H1 (cell line): ENCODE data around the gene SERINC4. TPM values are rescaled to one million over a fixed set of nuclear protein-coding genes. Genes with fewer than 3 reads are reported as not detected.

Experiments
- CTCF ChIA-PET: fragments of 300-600 bp; sonication (Branson Sonifier 250); formaldehyde crosslinking; loops from one replicate; lab custom pipeline; 2021; ENCODE audit not compliant: partially characterized antibody; lab: Charles Lee
- POLR2A ChIA-PET: fragments of 300-600 bp; sonication (Branson Sonifier 250); formaldehyde crosslinking; loops from one replicate; lab custom pipeline; 2021; ENCODE audit warnings: inconsistent platforms; ENCODE audit not compliant: partially characterized antibody; lab: Charles Lee
- DNase-seq, 2 experiments: peaks; one replicate each; pipeline versions ENCODE4 v3.0.0 to v3.0.0-alpha.2; 2010 to 2022; ENCODE audit warnings: low spot score in 2 of 2, low read depth in 1 of 2, mixed read lengths in 1 of 2
- FAIRE-seq: peaks from 2 replicates; lab custom pipeline; 2011; peaks lifted over from hg19 to GRCh38; lab: Jason Lieb, UNC
- H2AFZ ChIP-seq: 2 replicates; pipeline ENCODE4 v1.8.1; 2012; ENCODE audit warnings: low read length, inconsistent platforms
- H2AK5ac ChIP-seq: 2 replicates; pipeline ENCODE4 v1.6.1; 2013; ENCODE audit warnings: low read depth, low read length
- H2BK120ac ChIP-seq: replicated peaks from 2 replicates; pipeline ENCODE3; 2013; ENCODE audit warnings: low read depth, low read length, inconsistent platforms
- H2BK12ac ChIP-seq: 2 replicates; pipeline ENCODE4 v1.6.1; 2013; ENCODE audit warnings: low read depth, low read length
- H2BK15ac ChIP-seq: 2 replicates; pipeline ENCODE4 v1.6.1; 2013; ENCODE audit warnings: low read length
- H2BK20ac ChIP-seq: 2 replicates; pipeline ENCODE4 v1.6.1; 2013; ENCODE audit warnings: low read length
- H2BK5ac ChIP-seq: 2 replicates; pipeline ENCODE4 v1.6.1; 2013; ENCODE audit warnings: low read depth, low read length
- H3K14ac ChIP-seq: 2 replicates; pipeline ENCODE4 v1.6.1; 2013; ENCODE audit warnings: inconsistent platforms; ENCODE audit not compliant: insufficient read length
- H3K18ac ChIP-seq: 2 replicates; pipeline ENCODE4 v1.6.1; 2013; ENCODE audit warnings: low read length; ENCODE audit errors: extremely low read depth
- H3K23ac ChIP-seq: 2 replicates; pipeline ENCODE4 v1.6.1; 2013; ENCODE audit warnings: inconsistent platforms; ENCODE audit not compliant: insufficient read length
- H3K23me2 ChIP-seq: 2 replicates; pipeline ENCODE4 v1.6.1; 2013; ENCODE audit warnings: low read depth, low read length
- H3K27ac ChIP-seq: 2 replicates; pipeline ENCODE4 v1.6.1; 2011; ENCODE audit warnings: low read depth, low read length, inconsistent platforms
- H3K27me3 ChIP-seq, 4 experiments: replicated peaks in 1 of 4; 1 replicate in 1 of 4; 2 replicates in 3 of 4; pipeline versions ENCODE4 v1.6.1 to v1.8.1; 2011 to 2013; ENCODE audit warnings: low read length in 3 of 4, mild to moderate bottlenecking in 3 of 4, inconsistent platforms in 2 of 4, mixed read lengths in 2 of 4, moderate library complexity in 1 of 4; ENCODE audit not compliant: control insufficient read depth in 3 of 4, insufficient read depth in 3 of 4; ENCODE audit errors: extremely low read depth in 1 of 4
- H3K36me3 ChIP-seq, 4 experiments: 2 replicates each; pipeline versions ENCODE4 v1.6.1 to v1.8.1; 2011 to 2013; ENCODE audit warnings: mild to moderate bottlenecking in 4 of 4, low read length in 3 of 4, moderate library complexity in 2 of 4, control low read depth in 1 of 4, inconsistent platforms in 1 of 4; ENCODE audit not compliant: insufficient read depth in 4 of 4, control insufficient read depth in 2 of 4
- H3K4ac ChIP-seq: replicated peaks from 2 replicates; pipeline ENCODE3; 2013; ENCODE audit warnings: low read length, low read depth, mixed read lengths, inconsistent platforms; ENCODE audit not compliant: insufficient read length
- H3K4me1 ChIP-seq, 4 experiments: replicated peaks in 1 of 4; 1 replicate in 1 of 4; 2 replicates in 3 of 4; pipeline versions ENCODE4 v1.6.1 to v1.8.1; 2011 to 2013; ENCODE audit warnings: low read length in 3 of 4, inconsistent platforms in 2 of 4, mixed read lengths in 1 of 4; ENCODE audit not compliant: insufficient read depth in 4 of 4, control insufficient read depth in 3 of 4
- H3K4me2 ChIP-seq, 2 experiments: 2 replicates each; pipeline versions ENCODE4 v1.6.1 to v1.8.1; 2011 to 2013; ENCODE audit warnings: low read depth in 2 of 2, low read length in 2 of 2, control low read depth in 1 of 2, inconsistent platforms in 1 of 2, mild to moderate bottlenecking in 1 of 2; ENCODE audit not compliant: insufficient read depth in 1 of 2
- H3K4me3 ChIP-seq, 4 experiments: fragments of 200-600, 300-600 bp in 1 of 4; sonication (generic), shearing (Covaris generic), sonication (Bioruptor Twin) in 1 of 4; 2 replicates each; pipeline versions ENCODE4 v1.5.1 to v1.8.1; 2011 to 2016; ENCODE audit warnings: low read length in 4 of 4, low read depth in 3 of 4, control low read depth in 2 of 4, inconsistent platforms in 2 of 4, mild to moderate bottlenecking in 2 of 4, mixed read lengths in 1 of 4, moderate library complexity in 1 of 4; ENCODE audit not compliant: insufficient read depth in 2 of 4; ENCODE audit errors: extremely low read depth in 1 of 4
- H3K56ac ChIP-seq: replicated peaks from 2 replicates; pipeline ENCODE3; 2013; ENCODE audit warnings: low read depth, mild to moderate bottlenecking, mixed read lengths, low read length, inconsistent platforms; ENCODE audit not compliant: insufficient read length
- H3K79me1 ChIP-seq: 2 replicates; pipeline ENCODE4 v1.6.1; 2013; ENCODE audit warnings: low read depth, low read length, control low read depth
- H3K79me2 ChIP-seq, 2 experiments: 2 replicates each; pipeline versions ENCODE4 v1.6.1 to v1.8.1; 2012 to 2013; ENCODE audit warnings: low read length in 2 of 2, mild to moderate bottlenecking in 2 of 2, inconsistent platforms in 1 of 2; ENCODE audit not compliant: insufficient read depth in 2 of 2, control insufficient read depth in 1 of 2
- H3K9ac ChIP-seq, 4 experiments: replicated peaks in 1 of 4; 1 replicate in 1 of 4; 2 replicates in 3 of 4; pipeline versions ENCODE4 v1.6.1 to v1.8.1; 2011 to 2013; ENCODE audit warnings: low read depth in 3 of 4, low read length in 3 of 4, control low read depth in 2 of 4, mild to moderate bottlenecking in 2 of 4, moderate library complexity in 2 of 4, inconsistent platforms in 1 of 4; ENCODE audit errors: extremely low read depth in 1 of 4
- H3K9me3 ChIP-seq, 2 experiments: 2 replicates each; pipeline versions ENCODE4 v1.6.1 to v1.8.1; 2012 to 2013; ENCODE audit warnings: mild to moderate bottlenecking in 2 of 2, moderate library complexity in 2 of 2, control low read depth in 1 of 2, inconsistent platforms in 1 of 2, low read depth in 1 of 2, low read length in 1 of 2, mixed read lengths in 1 of 2; ENCODE audit not compliant: insufficient read depth in 2 of 2
- H4K20me1 ChIP-seq, 2 experiments: replicated peaks in 1 of 2; 2 replicates each; pipeline versions ENCODE3 to v1.8.1; 2011 to 2013; ENCODE audit warnings: inconsistent platforms in 2 of 2, low read length in 2 of 2, mild to moderate bottlenecking in 1 of 2; ENCODE audit not compliant: insufficient read depth in 2 of 2, control insufficient read depth in 1 of 2
- H4K5ac ChIP-seq: 2 replicates; pipeline ENCODE4 v1.6.1; 2013; ENCODE audit warnings: low read length, low read depth, mixed read lengths, inconsistent platforms; ENCODE audit not compliant: insufficient read length
- H4K8ac ChIP-seq: 2 replicates; pipeline ENCODE4 v1.8.0; 2013; ENCODE audit warnings: mild to moderate bottlenecking, moderate library complexity, low read length, inconsistent platforms; ENCODE audit not compliant: insufficient read depth; ENCODE audit errors: extremely low read depth
- H4K91ac ChIP-seq: replicated peaks from 2 replicates; pipeline ENCODE3; 2013; ENCODE audit warnings: low read length, mixed read lengths, inconsistent platforms; ENCODE audit not compliant: insufficient read length
- CEBPB ChIP-seq: IDR thresholded peaks from 2 replicates; pipeline ENCODE4 v1.6.1; 2012; ENCODE audit warnings: low read depth, low read length
- E2F6 ChIP-seq: IDR thresholded peaks from 2 replicates; pipeline ENCODE4 v1.6.1; 2012; ENCODE audit warnings: inconsistent platforms
- GABPA ChIP-seq: IDR thresholded peaks from 2 replicates; pipeline ENCODE4 v1.6.1; 2011; ENCODE audit warnings: mild to moderate bottlenecking, low read length, moderate library complexity, borderline replicate concordance; ENCODE audit not compliant: insufficient read depth
- GTF2F1 ChIP-seq: IDR thresholded peaks from 2 replicates; pipeline ENCODE4 v1.6.1; 2012; ENCODE audit warnings: low read depth, low read length, improper control_type of control experiment, borderline replicate concordance
- KDM5A ChIP-seq: fragments of 200-600 bp; IDR thresholded peaks from 2 replicates; pipeline ENCODE4 v1.7.1; 2012; ENCODE audit warnings: mild to moderate bottlenecking, low read length, inconsistent platforms, mixed read lengths
- NANOG ChIP-seq: IDR thresholded peaks from 2 replicates; pipeline ENCODE4 v1.6.1; 2011; ENCODE audit warnings: low read length, low read depth, mild to moderate bottlenecking, inconsistent platforms; ENCODE audit not compliant: insufficient read depth, poor library complexity, severe bottlenecking
- NRF1 ChIP-seq: IDR thresholded peaks from 2 replicates; pipeline ENCODE4 v1.6.1; 2011; ENCODE audit warnings: mild to moderate bottlenecking, low read depth, low read length, improper control_type of control experiment
- POLR2A ChIP-seq, 2 experiments: IDR thresholded peaks; 1 replicate in 1 of 2; 2 replicates in 1 of 2; pipeline ENCODE4 v1.6.1; 2011; ENCODE audit warnings: low read depth in 2 of 2, low read length in 2 of 2, mild to moderate bottlenecking in 2 of 2; ENCODE audit errors: control extremely low read depth in 1 of 2
- SP1 ChIP-seq: IDR thresholded peaks from 2 replicates; pipeline ENCODE4 v1.6.1; 2011; ENCODE audit warnings: low read depth, low read length
- TBP ChIP-seq: IDR thresholded peaks from 2 replicates; pipeline ENCODE4 v1.6.1; 2011; ENCODE audit warnings: low read depth, low read length, improper control_type of control experiment
- TEAD4 ChIP-seq: IDR thresholded peaks from 2 replicates; pipeline ENCODE4 v1.6.1; 2012; ENCODE audit warnings: low read depth, low read length, inconsistent platforms, mixed read lengths
- WGBS, 2 experiments: shearing (Covaris generic) in 1 of 2; methylation state at CpG; one replicate each; pipeline versions ENCODE4 v1.1.6 to v1.1.7; 2013 to 2015; ENCODE audit warnings: low lambda C conversion rate in 2 of 2, mixed read lengths in 2 of 2, inconsistent platforms in 1 of 2, low coverage in 1 of 2, missing lambda C conversion rate in 1 of 2; ENCODE audit not compliant: insufficient replicate concordance in 2 of 2, insufficient coverage in 1 of 2, insufficient read length in 1 of 2; ENCODE audit errors: extremely low coverage in 1 of 2, missing lambda C conversion rate in 1 of 2; 5-methylcytosine and 5-hydroxymethylcytosine counted together
- polyA plus RNA-seq, 7 experiments: library from polyadenylated mRNA; depleted of rRNA in 3 of 7; stranded (reverse) in 5 of 7; unstranded in 2 of 7; fragments of >200 nt in 5 of 7; fragments of 200-250 nt in 2 of 7; gene quantifications; 1 replicate in 5 of 7; 2 replicates in 1 of 7; 4 replicates in 1 of 7; pipeline versions ENCODE4 v1.2.1 to v1.2.3, GENCODE V29; 2011 to 2013; ENCODE audit warnings: missing spikeins in 2 of 7, mixed read lengths in 2 of 7
- total RNA-seq: library from RNA; stranded (reverse); fragmentation: NEBNext Ultra II Directional; extraction: Animal tissue kit (Norgen Biotek cat#: 25700); gene quantifications from 2 replicates; pipeline ENCODE4 v1.2.1, GENCODE V29; 2021
- TF ChIP-seq, protein P1 (sequence below): IDR thresholded peaks from 2 replicates; pipeline ENCODE4 v1.6.1; 2012; ENCODE audit warnings: inconsistent platforms

The SERINC4 gene
- total and polyA plus RNA-seq, 2 of the 8 experiments (the other 6 are each of a cell fraction or from before 2014, with no cell fraction given): 0.08 TPM; not detected in 1

GRCh38 chr15:43763819-43764446 is 36.1 kb downstream of the SERINC4 start:
- peaks cover 3 to 4% of the 10 kb centered on the region in 2 experiments for H4K20me1 ChIP-seq
- no peak overlapping the region for H2BK15ac ChIP-seq
- no peak overlapping the region for H3K9ac ChIP-seq
- H2BK5ac ChIP-seq: no peak overlapping the region
- no peak overlapping the region for H4K8ac ChIP-seq
- no peak for FAIRE-seq
- no peak overlapping the region for H3K23ac ChIP-seq
- no peak overlapping the region for H2BK120ac ChIP-seq
- DNase-seq: no peak
- no peak overlapping the region for H3K4ac ChIP-seq
- WGBS, 2 experiments: 93% methylated on average over 2 of the region's 2 CpGs; no CpG with 5 or more reads in 1 of the 2 experiments
- peaks cover 39 to 91% (median 74%) of the 10 kb centered on the region in 4 experiments for H3K36me3 ChIP-seq
- no peak overlapping the region for H3K27ac ChIP-seq
- no peaks in the 10 kb centered on the region for H3K4me1 ChIP-seq
- H2BK20ac ChIP-seq: no peak overlapping the region
- no peaks in the 10 kb centered on the region; the same call in 1 of the 2 replicates for H3K79me1 ChIP-seq
- no peak overlapping the region for H3K56ac ChIP-seq
- no peak overlapping the region for H3K4me2 ChIP-seq
- H4K91ac ChIP-seq: no peak overlapping the region
- no peak overlapping the region for H2AFZ ChIP-seq
- H3K14ac ChIP-seq: no peak overlapping the region
- H3K23me2 ChIP-seq: no peaks in the 10 kb centered on the region
- POLR2A ChIA-PET: interaction anchor here (1.2 kb wide), 1 partner anchor 10 kb away, joined by 4 read pairs; no protein-coding TSS in a partner anchor
- H3K79me2 ChIP-seq: peaks cover 0 to 3% of the 10 kb centered on the region in 2 experiments; a peak in 1 of 4 replicates
- H3K9me3 ChIP-seq: no peaks in the 10 kb centered on the region
- no peaks in the 10 kb centered on the region for H3K27me3 ChIP-seq
- H2BK12ac ChIP-seq: no peak overlapping the region
- no peak overlapping the region for H3K18ac ChIP-seq
- CTCF ChIA-PET: no interaction called here
- H4K5ac ChIP-seq: no peak overlapping the region
- no peak overlapping the region for H3K4me3 ChIP-seq
- H2AK5ac ChIP-seq: no peak overlapping the region
- TF ChIP-seq TBP (no peak), TEAD4 (no peak), NANOG (no peak), GABPA (no peak), SP1 (no peak), GTF2F1 (no peak), NRF1 (no peak), POLR2A (IDR thresholded peaks at IDR 0.05; ENCODE audit: control extremely low read depth in 1 of 2, low read depth in 2 of 2, low read length in 2 of 2) (no peak), KDM5A (no peak), CEBPB (no peak), E2F6 (no peak)
- TF ChIP-seq, protein P1, sequence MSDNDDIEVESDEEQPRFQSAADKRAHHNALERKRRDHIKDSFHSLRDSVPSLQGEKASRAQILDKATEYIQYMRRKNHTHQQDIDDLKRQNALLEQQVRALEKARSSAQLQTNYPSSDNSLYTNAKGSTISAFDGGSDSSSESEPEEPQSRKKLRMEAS: no peak
